ENCODE results near the gene MKKS.

DNA sequence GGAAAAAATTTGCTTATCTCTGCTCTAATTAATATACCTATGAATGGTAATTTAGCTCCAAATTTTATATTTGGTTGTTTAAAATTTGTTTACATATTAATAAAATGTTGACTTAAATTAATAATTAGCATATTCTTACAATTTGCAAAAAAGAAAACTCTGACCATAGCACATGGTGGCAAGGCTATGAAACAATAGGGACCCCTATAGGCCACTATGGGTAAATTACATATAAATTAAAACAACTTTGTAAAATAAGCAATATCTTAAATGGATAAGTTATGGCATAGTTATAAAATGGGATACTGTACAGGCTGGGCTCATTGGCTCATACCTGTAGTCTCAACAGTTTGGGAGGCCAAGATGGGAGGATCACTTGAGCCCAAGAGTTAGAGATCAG, 76.0 kb downstream of the MKKS start:
- TF ChIP-seq, protein P1, sequence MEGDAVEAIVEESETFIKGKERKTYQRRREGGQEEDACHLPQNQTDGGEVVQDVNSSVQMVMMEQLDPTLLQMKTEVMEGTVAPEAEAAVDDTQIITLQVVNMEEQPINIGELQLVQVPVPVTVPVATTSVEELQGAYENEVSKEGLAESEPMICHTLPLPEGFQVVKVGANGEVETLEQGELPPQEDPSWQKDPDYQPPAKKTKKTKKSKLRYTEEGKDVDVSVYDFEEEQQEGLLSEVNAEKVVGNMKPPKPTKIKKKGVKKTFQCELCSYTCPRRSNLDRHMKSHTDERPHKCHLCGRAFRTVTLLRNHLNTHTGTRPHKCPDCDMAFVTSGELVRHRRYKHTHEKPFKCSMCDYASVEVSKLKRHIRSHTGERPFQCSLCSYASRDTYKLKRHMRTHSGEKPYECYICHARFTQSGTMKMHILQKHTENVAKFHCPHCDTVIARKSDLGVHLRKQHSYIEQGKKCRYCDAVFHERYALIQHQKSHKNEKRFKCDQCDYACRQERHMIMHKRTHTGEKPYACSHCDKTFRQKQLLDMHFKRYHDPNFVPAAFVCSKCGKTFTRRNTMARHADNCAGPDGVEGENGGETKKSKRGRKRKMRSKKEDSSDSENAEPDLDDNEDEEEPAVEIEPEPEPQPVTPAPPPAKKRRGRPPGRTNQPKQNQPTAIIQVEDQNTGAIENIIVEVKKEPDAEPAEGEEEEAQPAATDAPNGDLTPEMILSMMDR (IDR thresholded peaks at IDR 0.05): no peak
- TF ChIP-seq EZH2 (IDR thresholded peaks at IDR 0.05; ENCODE audit: borderline replicate concordance, insufficient read depth, low read depth, low read length, poor library complexity, severe bottlenecking): no peak
